NB4 (cell line): ENCODE data around the gene ZFYVE27.

Experiments
- MYC ChIP-seq: IDR thresholded peaks from 2 replicates; pipeline ENCODE4 v1.6.1; 2011; ENCODE audit warnings: low read depth, low read length
- POLR2A ChIP-seq: IDR thresholded peaks from 2 replicates; pipeline ENCODE4 v1.6.1; 2011; ENCODE audit warnings: mild to moderate bottlenecking; ENCODE audit not compliant: insufficient read length; ENCODE audit errors: extremely low read depth
- TF ChIP-seq, protein P1 (sequence below): IDR thresholded peaks from one replicate; pipeline ENCODE4 v1.5.1; 2012; ENCODE audit warnings: low read depth, low read length

- TF ChIP-seq, protein P1, sequence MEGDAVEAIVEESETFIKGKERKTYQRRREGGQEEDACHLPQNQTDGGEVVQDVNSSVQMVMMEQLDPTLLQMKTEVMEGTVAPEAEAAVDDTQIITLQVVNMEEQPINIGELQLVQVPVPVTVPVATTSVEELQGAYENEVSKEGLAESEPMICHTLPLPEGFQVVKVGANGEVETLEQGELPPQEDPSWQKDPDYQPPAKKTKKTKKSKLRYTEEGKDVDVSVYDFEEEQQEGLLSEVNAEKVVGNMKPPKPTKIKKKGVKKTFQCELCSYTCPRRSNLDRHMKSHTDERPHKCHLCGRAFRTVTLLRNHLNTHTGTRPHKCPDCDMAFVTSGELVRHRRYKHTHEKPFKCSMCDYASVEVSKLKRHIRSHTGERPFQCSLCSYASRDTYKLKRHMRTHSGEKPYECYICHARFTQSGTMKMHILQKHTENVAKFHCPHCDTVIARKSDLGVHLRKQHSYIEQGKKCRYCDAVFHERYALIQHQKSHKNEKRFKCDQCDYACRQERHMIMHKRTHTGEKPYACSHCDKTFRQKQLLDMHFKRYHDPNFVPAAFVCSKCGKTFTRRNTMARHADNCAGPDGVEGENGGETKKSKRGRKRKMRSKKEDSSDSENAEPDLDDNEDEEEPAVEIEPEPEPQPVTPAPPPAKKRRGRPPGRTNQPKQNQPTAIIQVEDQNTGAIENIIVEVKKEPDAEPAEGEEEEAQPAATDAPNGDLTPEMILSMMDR, result peak; percentile 94
- TF ChIP-seq POLR2A (no peak), MYC (no peak)
These were observed 22.4 kb downstream of the ZFYVE27 start for GRCh38 chr10:97759158-97759887.
